Stimulated activated CD8-positive, alpha-beta memory T cell treated with anti-CD3 and anti-CD28 coated beads, Interleukin-12 subunit alpha, Interleukin-12 subunit beta, amount 100 ng/mL, for 24 hours (primary cell): ENCODE data around the gene CLBA1.

ENCODE experiments used
- DNase-seq: peaks from one replicate; pipeline ENCODE4 v3.0.0-alpha.2; 2020; ENCODE audit errors: extremely low read depth

CLBA1 gene

GRCh38 chr14:104979758-104980610 lies 5.6 kb upstream of the CLBA1 start:
- DNase-seq, result no peak

- DNase-seq, result no peak
Measured at GRCh38 chr14:104980611-104981531, 4.7 kb upstream of the CLBA1 start.

- no peak for DNase-seq
Measured at GRCh38 chr14:104981699-104982541, 3.7 kb upstream of the CLBA1 start.

GRCh38 chr14:104982548-104983230 lies 2.9 kb upstream of the CLBA1 start:
- no peak for DNase-seq

GRCh38 chr14:104983231-104983721 lies 2.3 kb upstream of the CLBA1 start:
- no peak for DNase-seq

- DNase-seq, result no peak
Measured at GRCh38 chr14:104984056-104984894, 1.3 kb upstream of the CLBA1 start.

GRCh38 chr14:104986487-104987164 lies 1.0 kb downstream of the CLBA1 start:
- DNase-seq, result no peak

- DNase-seq, result no peak
Measured at GRCh38 chr14:104989236-104989950, 3.8 kb downstream of the CLBA1 start.

GRCh38 chr14:104989951-104990303 lies 4.3 kb downstream of the CLBA1 start:
- no peak for DNase-seq

GRCh38 chr14:104991896-104992230 lies 6.3 kb downstream of the CLBA1 start:
- DNase-seq, result no peak

GRCh38 chr14:104992501-104992900 lies 6.9 kb downstream of the CLBA1 start:
- no peak for DNase-seq

GRCh38 chr14:104993306-104993705 lies 7.7 kb downstream of the CLBA1 start:
- DNase-seq, result no peak

- no peak for DNase-seq
Measured at GRCh38 chr14:104993808-104994591, 8.4 kb downstream of the CLBA1 start.

GRCh38 chr14:104994978-104995377 lies 9.4 kb downstream of the CLBA1 start:
- no peak for DNase-seq

GRCh38 chr14:104996032-104996431 lies 10.4 kb downstream of the CLBA1 start:
- no peak for DNase-seq

GRCh38 chr14:104996483-104996882 lies 10.9 kb downstream of the CLBA1 start:
- no peak for DNase-seq

- no peak for DNase-seq
Measured at GRCh38 chr14:104998801-104999200, 13.2 kb downstream of the CLBA1 start.

- DNase-seq, result no peak
Measured at GRCh38 chr14:104999361-104999760, 13.8 kb downstream of the CLBA1 start.
